HG03108 (cell line): ENCODE results near the gene CYTH4.

Experiments used
- ATAC-seq: cut with Tn5 transposase; IDR thresholded peaks from one replicate; pipeline ENCODE4 v1.9.1; 2021; ENCODE audit warnings: moderate library complexity; ENCODE audit not compliant: unreplicated experiment

The CYTH4 gene

GRCh38 chr22:37269936-37270678, 12.2 kb upstream of the CYTH4 start:
- ATAC-seq, result no peak

GRCh38 chr22:37270928-37271650, 11.2 kb upstream of the CYTH4 start:
- no peak for ATAC-seq

GRCh38 chr22:37273126-37273845, 9.0 kb upstream of the CYTH4 start:
- ATAC-seq, result no peak

GRCh38 chr22:37273846-37274225, 8.5 kb upstream of the CYTH4 start:
- ATAC-seq, result no peak

GRCh38 chr22:37274380-37274862, 7.9 kb upstream of the CYTH4 start:
- ATAC-seq, result peak; percentile 54

GRCh38 chr22:37275134-37275533, 7.2 kb upstream of the CYTH4 start:
- ATAC-seq, result no peak

- no peak for ATAC-seq
These were observed 6.7 kb upstream of the CYTH4 start for GRCh38 chr22:37275622-37276021.

- no peak for ATAC-seq
These were observed 5.5 kb upstream of the CYTH4 start for GRCh38 chr22:37276776-37277175.

- no peak for ATAC-seq
These were observed 4.9 kb upstream of the CYTH4 start for GRCh38 chr22:37277384-37277783.

GRCh38 chr22:37278261-37278660, 4.0 kb upstream of the CYTH4 start:
- no peak for ATAC-seq

- no peak for ATAC-seq
These were observed 2.8 kb upstream of the CYTH4 start for GRCh38 chr22:37279331-37280181.

GRCh38 chr22:37280718-37281117, 1.6 kb upstream of the CYTH4 start:
- no peak for ATAC-seq

- no peak for ATAC-seq
These were observed 1.1 kb upstream of the CYTH4 start for GRCh38 chr22:37281195-37281594.

GRCh38 chr22:37281646-37282384, 493 bp upstream of the CYTH4 start:
- ATAC-seq, result no peak

GRCh38 chr22:37283393-37283937, 1.2 kb downstream of the CYTH4 start:
- no peak for ATAC-seq

GRCh38 chr22:37284126-37284804, 2.0 kb downstream of the CYTH4 start:
- ATAC-seq, result no peak

- peak; percentile 45 for ATAC-seq
These were observed 2.6 kb downstream of the CYTH4 start for GRCh38 chr22:37284805-37285355.

GRCh38 chr22:37285937-37286336, 3.6 kb downstream of the CYTH4 start:
- no peak for ATAC-seq

GRCh38 chr22:37287550-37287951, 5.2 kb downstream of the CYTH4 start:
- ATAC-seq, result no peak
